HFFc6 (cell line): ENCODE data around the gene TSPAN11. TPM values are rescaled to one million over a fixed set of nuclear protein-coding genes. Genes with fewer than 3 reads are reported as not detected.

Experiments used
- DNase-seq: peaks from one replicate; pipeline ENCODE4 v3.0.0-alpha.2; 2018
- H3K27ac Mint-ChIP-seq: 2 replicates; pipeline ENCODE4 v1.8.0; 2020; ENCODE audit warnings: mild to moderate bottlenecking, mixed read lengths
- H3K27me3 Mint-ChIP-seq: 2 replicates; pipeline ENCODE4 v1.8.0; 2021; ENCODE audit warnings: mild to moderate bottlenecking, moderate library complexity, mixed read lengths; ENCODE audit not compliant: insufficient read depth
- H3K36me3 Mint-ChIP-seq: 2 replicates; pipeline ENCODE4 v1.8.0; 2021; ENCODE audit warnings: low read depth, mixed read lengths
- H3K4me1 Mint-ChIP-seq: 2 replicates; pipeline ENCODE4 v1.8.0; 2020; ENCODE audit warnings: low read depth, mixed read lengths
- H3K4me3 Mint-ChIP-seq: 2 replicates; pipeline ENCODE4 v1.8.0; 2020; ENCODE audit warnings: mild to moderate bottlenecking, moderate library complexity, mixed read lengths
- H3K9me3 Mint-ChIP-seq: 2 replicates; pipeline ENCODE4 v1.8.0; 2020; ENCODE audit warnings: mild to moderate bottlenecking, mixed read lengths
- total RNA-seq, 6 experiments: library from RNA; stranded (reverse); fragmentation: NEBNext Ultra II Directional; extraction: Animal tissue kit (Norgen Biotek cat#: 25700); gene quantifications; 2 replicates in 1 of 6; 3 replicates in 5 of 6; pipeline ENCODE4 v1.2.3, GENCODE V29; 2021
- TF ChIP-seq, protein P1 (sequence below): fragments of 200-600 bp; sonication (generic); IDR thresholded peaks from 2 replicates; pipeline ENCODE4 v1.5.0; 2021; ENCODE audit warnings: antibody characterized with exemption, mild to moderate bottlenecking

The TSPAN11 gene
- total RNA-seq, 6 experiments from 2014 or later, result 0.17 to 0.18 TPM; not detected in 4

DNA sequence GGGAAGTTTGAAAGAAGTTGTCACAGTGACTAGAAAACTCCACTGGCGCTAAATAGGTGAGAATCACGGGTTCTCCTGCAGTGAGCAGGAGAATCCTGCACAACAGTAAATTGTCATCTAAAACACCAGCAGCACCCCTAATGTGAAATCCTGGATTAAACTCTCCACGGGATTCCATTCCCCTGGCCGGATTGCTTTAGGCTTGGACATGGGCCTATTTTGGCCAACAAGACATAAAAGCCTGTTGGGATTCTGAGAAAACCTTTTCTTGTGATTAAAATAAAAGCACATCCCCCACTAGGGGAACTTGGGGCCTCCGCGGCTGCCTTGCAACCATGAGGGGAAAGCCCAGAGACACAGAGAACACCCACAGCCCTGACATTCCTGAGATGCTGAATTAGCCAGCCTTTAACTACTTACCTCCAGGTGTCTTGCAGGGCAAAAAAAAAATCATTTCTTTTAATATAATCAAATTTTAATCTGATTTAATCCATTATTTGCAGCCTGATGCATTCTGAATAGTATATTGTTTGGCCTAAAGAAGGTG lies 21.0 kb upstream of the TSPAN11 start:
- Mint-ChIP-seq H3K9me3 (no peaks in the 10 kb centered on the region), H3K36me3 (no peaks in the 10 kb centered on the region), H3K4me1 (peaks cover 17% of the 10 kb centered on the region), H3K27ac (no peak overlapping the region), H3K27me3 (peaks cover 12% of the 10 kb centered on the region), H3K4me3 (no peak overlapping the region)
- TF ChIP-seq, protein P1, sequence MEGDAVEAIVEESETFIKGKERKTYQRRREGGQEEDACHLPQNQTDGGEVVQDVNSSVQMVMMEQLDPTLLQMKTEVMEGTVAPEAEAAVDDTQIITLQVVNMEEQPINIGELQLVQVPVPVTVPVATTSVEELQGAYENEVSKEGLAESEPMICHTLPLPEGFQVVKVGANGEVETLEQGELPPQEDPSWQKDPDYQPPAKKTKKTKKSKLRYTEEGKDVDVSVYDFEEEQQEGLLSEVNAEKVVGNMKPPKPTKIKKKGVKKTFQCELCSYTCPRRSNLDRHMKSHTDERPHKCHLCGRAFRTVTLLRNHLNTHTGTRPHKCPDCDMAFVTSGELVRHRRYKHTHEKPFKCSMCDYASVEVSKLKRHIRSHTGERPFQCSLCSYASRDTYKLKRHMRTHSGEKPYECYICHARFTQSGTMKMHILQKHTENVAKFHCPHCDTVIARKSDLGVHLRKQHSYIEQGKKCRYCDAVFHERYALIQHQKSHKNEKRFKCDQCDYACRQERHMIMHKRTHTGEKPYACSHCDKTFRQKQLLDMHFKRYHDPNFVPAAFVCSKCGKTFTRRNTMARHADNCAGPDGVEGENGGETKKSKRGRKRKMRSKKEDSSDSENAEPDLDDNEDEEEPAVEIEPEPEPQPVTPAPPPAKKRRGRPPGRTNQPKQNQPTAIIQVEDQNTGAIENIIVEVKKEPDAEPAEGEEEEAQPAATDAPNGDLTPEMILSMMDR, result no peak
- no peak for DNase-seq

DNA sequence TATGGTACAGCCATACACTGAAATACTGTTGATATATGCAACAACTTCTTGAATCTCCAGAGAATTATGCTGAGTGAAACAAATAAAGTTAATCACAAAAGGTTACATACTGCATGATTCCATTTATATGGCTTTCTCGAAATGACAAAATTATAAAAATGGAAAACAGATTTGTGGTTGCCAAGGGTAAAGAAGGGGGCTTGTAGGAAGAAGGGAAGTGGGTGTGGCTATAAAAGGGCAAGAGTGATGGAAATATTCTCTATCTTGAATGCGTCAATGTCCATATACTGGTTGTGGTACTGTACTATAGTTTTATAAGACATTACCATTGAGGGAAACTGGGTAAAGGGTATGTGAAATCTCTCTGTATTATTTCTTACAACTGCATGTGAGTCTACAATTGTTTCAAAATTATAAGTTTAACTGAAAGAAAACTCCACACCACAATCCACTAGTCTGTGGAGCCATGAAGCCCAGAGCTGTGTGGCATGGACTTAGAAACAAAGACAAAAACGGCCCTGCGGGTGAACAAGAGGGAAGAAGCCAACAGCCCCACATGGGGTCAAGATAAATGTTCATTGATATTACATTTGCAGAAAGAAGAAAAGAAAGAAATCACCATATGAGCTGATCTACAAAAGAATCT lies 18.3 kb upstream of the TSPAN11 start:
- no peak overlapping the region for H3K4me3 Mint-ChIP-seq
- peaks cover 17% of the 10 kb centered on the region for H3K4me1 Mint-ChIP-seq
- H3K9me3 Mint-ChIP-seq, result no peaks in the 10 kb centered on the region
- DNase-seq, result no peak
- H3K27me3 Mint-ChIP-seq, result peaks cover 11% of the 10 kb centered on the region
- TF ChIP-seq, protein P1, result no peak
- no peaks in the 10 kb centered on the region for H3K36me3 Mint-ChIP-seq
- no peak overlapping the region for H3K27ac Mint-ChIP-seq

DNA sequence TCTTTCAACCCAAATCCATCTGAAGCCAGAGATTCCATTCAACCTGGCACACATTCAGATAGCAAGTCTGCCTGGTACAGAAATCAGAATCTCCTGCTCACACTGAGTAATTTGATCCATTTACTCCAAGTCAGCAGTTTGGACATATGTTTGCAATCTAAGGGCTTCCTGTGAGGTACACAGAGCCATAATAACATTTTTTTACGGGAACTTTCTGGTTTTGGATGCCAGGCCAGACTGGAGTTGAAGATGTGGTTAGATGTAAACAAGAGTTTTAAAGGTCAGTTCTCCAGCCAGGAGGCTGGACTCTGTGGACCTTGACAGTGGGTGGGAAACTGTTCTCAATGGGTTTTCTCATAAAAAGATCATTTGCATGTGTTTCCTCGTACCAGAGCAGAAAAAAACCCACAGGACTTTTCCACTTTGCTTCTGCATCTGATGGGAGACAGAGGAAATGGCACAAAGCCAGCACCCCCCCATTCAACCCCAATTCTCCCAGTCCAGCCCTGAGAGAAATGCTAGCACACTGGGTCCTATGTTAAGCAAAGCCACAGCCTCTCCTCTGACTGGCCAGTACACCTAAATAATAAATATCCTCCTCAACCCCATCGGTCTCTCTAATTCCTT lies 17.7 kb upstream of the TSPAN11 start:
- Mint-ChIP-seq H3K4me3 (no peak overlapping the region), H3K9me3 (no peaks in the 10 kb centered on the region)

DNA sequence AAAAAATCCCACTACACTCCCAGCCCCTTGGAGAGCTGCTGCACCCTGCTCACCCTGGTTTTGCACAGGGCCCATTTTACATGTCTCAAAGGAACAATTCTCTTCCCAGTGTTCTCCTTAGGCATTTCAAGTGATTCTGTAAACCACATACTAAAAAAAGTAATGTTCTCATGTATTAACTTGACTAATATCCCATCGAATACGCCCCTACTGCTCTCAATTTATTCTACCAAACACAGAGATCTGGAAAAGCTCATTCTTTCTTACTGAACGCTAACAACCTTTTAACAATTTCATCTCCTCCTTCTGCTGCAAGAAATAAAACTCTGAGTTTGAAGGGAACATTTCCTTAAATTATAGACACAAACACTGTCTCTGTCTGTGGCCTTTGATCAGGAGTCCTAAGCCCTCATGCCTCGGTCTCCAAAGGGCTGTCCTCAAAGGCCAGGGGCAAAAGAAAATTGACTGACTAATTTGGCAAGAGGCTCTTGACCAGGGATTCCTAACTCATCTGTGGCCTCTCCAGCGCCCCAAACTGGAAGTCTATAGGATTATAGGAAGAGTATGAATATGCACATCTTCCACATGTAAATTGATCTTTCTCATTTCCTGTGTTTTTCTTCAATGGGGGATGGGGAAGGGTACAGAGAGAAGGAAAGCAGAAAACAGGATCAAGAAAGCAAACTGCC lies 17.1 kb upstream of the TSPAN11 start:
- H3K4me1 Mint-ChIP-seq, result peaks cover 17% of the 10 kb centered on the region
- H3K27ac Mint-ChIP-seq, result no peak overlapping the region
- DNase-seq, result no peak
- H3K9me3 Mint-ChIP-seq, result no peaks in the 10 kb centered on the region
- TF ChIP-seq, protein P1, result no peak
- no peaks in the 10 kb centered on the region for H3K36me3 Mint-ChIP-seq
- H3K4me3 Mint-ChIP-seq, result no peak overlapping the region
- H3K27me3 Mint-ChIP-seq, result peaks cover 11% of the 10 kb centered on the region

More for the DNA sequence above, 17.7 kb upstream of the TSPAN11 start:
- Mint-ChIP-seq H3K36me3 (no peaks in the 10 kb centered on the region), H3K4me1 (peaks cover 17% of the 10 kb centered on the region), H3K27ac (no peak overlapping the region), H3K27me3 (peaks cover 11% of the 10 kb centered on the region)
- TF ChIP-seq, protein P1, result no peak
- peak; percentile 55 for DNase-seq

DNA sequence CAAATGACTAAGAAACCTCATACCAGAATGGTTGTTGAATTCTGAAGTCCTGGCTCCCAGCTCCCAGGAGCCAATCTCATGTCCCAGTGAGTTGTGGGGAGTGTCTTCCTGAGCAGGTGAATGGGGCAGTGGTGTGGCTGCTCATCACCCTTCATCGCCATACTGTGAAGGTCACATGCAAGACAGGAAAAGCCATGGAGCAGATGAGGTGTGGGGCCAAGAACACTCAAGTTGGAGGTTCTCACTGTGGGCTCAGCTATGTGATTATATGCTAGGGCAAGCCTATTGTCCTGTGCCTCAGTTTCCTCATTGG lies 16.6 kb upstream of the TSPAN11 start:
- Mint-ChIP-seq H3K27me3 (peaks cover 11% of the 10 kb centered on the region), H3K4me3 (no peak overlapping the region), H3K9me3 (no peaks in the 10 kb centered on the region), H3K27ac (no peak overlapping the region), H3K36me3 (no peaks in the 10 kb centered on the region), H3K4me1 (peaks cover 17% of the 10 kb centered on the region)
- no peak for DNase-seq
- TF ChIP-seq, protein P1, result no peak
